Hepatocyte (in vitro differentiated cells): ENCODE results near the gene ANKS1B.

ENCODE experiments used
- CTCF ChIP-seq: fragments of 200-600 bp; sonication (generic); IDR thresholded peaks from 2 replicates; pipeline ENCODE4 v1.5.1; 2016; ENCODE audit warnings: antibody characterized with exemption, mild to moderate bottlenecking; ENCODE audit not compliant: poor library complexity
- EZH2 ChIP-seq: fragments of 200-600 bp; sonication (generic); IDR thresholded peaks from 2 replicates; pipeline ENCODE4 v1.6.1; 2016; ENCODE audit warnings: antibody characterized with exemption, mild to moderate bottlenecking, borderline replicate concordance

GRCh38 chr12:99146730-99147129 lies 838.0 kb downstream of the ANKS1B start:
- TF ChIP-seq CTCF (no peak), EZH2 (no peak)
